CD4-positive, alpha-beta T cell (primary cell): ENCODE measurements around the gene CD300LG. TPM values are rescaled to one million over a fixed set of nuclear protein-coding genes. Genes with fewer than 3 reads are reported as not detected.

Source experiments
- ATAC-seq: fragments of 200-7000 bp; cut with Tn5 transposase; one replicate; pipeline ENCODE4 v1.10.0; 2022; ENCODE audit warnings: mild to moderate bottlenecking; ENCODE audit not compliant: poor library complexity
- CTCF ChIA-PET: fragments of 350-600 bp; sonication (Branson Sonifier 250); formaldehyde crosslinking; loops from one replicate; lab custom pipeline; 2021; ENCODE audit warnings: antibody characterized with exemption, inconsistent platforms; lab: Charles Lee
- POLR2A ChIA-PET: fragments of 350-600 bp; sonication (Branson Sonifier 250); formaldehyde crosslinking; loops from one replicate; lab custom pipeline; 2021; ENCODE audit warnings: antibody characterized with exemption, inconsistent platforms; lab: Charles Lee
- DNase-seq, 14 experiments: peaks; one replicate each; pipeline ENCODE4 v3.0.0-alpha.2; 2013 to 2020; ENCODE audit warnings: mixed read lengths in 2 of 14
- H3K27ac ChIP-seq, 2 donors: one replicate each; pipeline versions ENCODE4 v1.5.1 to v1.7.0; 2013; ENCODE audit warnings: low read length in 2 of 2, low read depth in 1 of 2, mild to moderate bottlenecking in 1 of 2
- H3K27me3 ChIP-seq, 2 experiments: 1 replicate in 1 of 2; 2 replicates in 1 of 2; pipeline versions ENCODE4 v1.6.1 to v1.7.0; 2013; ENCODE audit warnings: low read length in 2 of 2, control low read depth in 1 of 2, mild to moderate bottlenecking in 1 of 2, moderate library complexity in 1 of 2; ENCODE audit not compliant: insufficient read depth in 2 of 2, control insufficient read depth in 1 of 2
- H3K36me3 ChIP-seq: one replicate; pipeline ENCODE4 v1.6.1; 2013; ENCODE audit warnings: low read length, control low read depth; ENCODE audit not compliant: insufficient read depth
- H3K4me1 ChIP-seq: one replicate; pipeline ENCODE4 v1.6.1; 2013; ENCODE audit warnings: low read length, control low read depth; ENCODE audit not compliant: insufficient read depth
- H3K4me3 ChIP-seq: one replicate; pipeline ENCODE4 v1.5.1; 2013; ENCODE audit warnings: mild to moderate bottlenecking, low read length, moderate library complexity
- H3K9me3 ChIP-seq, 2 experiments: 1 replicate in 1 of 2; 2 replicates in 1 of 2; pipeline versions ENCODE4 v1.6.1 to v1.7.0; 2013; ENCODE audit warnings: low read length in 2 of 2, mild to moderate bottlenecking in 2 of 2, control low read depth in 1 of 2, moderate library complexity in 1 of 2; ENCODE audit not compliant: control insufficient read depth in 1 of 2, insufficient read depth in 1 of 2
- H3K27ac Mint-ChIP-seq: one replicate; pipeline ENCODE4 v1.8.0; 2020; ENCODE audit warnings: mixed read lengths
- H3K27me3 Mint-ChIP-seq: one replicate; pipeline ENCODE4 v1.8.0; 2021; ENCODE audit warnings: mixed read lengths
- H3K36me3 Mint-ChIP-seq: one replicate; pipeline ENCODE4 v1.8.0; 2021; ENCODE audit warnings: low read depth, mixed read lengths
- H3K4me1 Mint-ChIP-seq: one replicate; pipeline ENCODE4 v1.8.0; 2021; ENCODE audit warnings: low read depth, mixed read lengths
- H3K4me3 Mint-ChIP-seq: one replicate; pipeline ENCODE4 v1.8.0; 2020; ENCODE audit warnings: mild to moderate bottlenecking, mixed read lengths
- H3K9me3 Mint-ChIP-seq: one replicate; pipeline ENCODE4 v1.8.0; 2020; ENCODE audit warnings: mixed read lengths
- CTCF ChIP-seq: fragments of 200-600 bp; IDR thresholded peaks from one replicate; pipeline ENCODE4 v1.8.0; 2022; ENCODE audit warnings: antibody characterized with exemption, mild to moderate bottlenecking
- intact Hi-C, 2 experiments: fragments of 100-400 bp; cut with DNase I in 1 of 2; cut with micrococcal nuclease in 1 of 2; formaldehyde crosslinking; loops; one replicate each; pipeline versions ENCODE4 v1.15.1 to v1.9.0; 2023 to 2025; cut with DNase I, micrococcal nuclease
- total RNA-seq, 174 experiments: library from RNA in 2 of 174; stranded (reverse) in 2 of 174; gene quantifications; one replicate each; pipeline ENCODE4 v1.2.3 and lab custom pipeline; 2021 to 2026

The CD300LG gene
- total RNA-seq, 2 experiments from 2014 or later = not detected

DNA sequence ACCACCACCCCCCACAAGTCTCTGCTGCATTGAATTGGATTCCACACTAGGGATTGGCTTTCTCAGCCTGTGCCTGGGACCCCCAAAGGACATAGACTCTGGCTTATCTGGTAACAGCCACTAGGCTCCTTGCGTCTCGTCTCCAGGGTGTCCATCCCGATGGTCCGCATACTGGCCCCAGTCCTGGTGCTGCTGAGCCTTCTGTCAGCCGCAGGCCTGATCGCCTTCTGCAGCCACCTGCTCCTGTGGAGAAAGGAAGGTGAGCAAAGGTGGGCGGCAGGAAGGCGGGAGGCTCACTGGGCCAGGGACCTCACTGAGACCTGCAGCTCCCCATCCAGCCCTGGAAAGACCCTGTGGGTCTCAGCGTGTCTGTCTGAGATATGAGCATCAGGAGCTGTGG lies 8.1 kb downstream of the CD300LG start:
- Histone ChIP-seq H3K9me3 (peaks cover 0 to 18% of the 10 kb centered on the region in 2 experiments), H3K27ac (no peak overlapping the region), H3K27me3 (peaks cover 0 to 21% of the 10 kb centered on the region in 2 experiments), H3K36me3 (no peaks in the 10 kb centered on the region), H3K4me3 (no peak overlapping the region), H3K4me1 (no peaks in the 10 kb centered on the region)
- H3K27ac Mint-ChIP-seq = no peak overlapping the region
- H3K4me3 Mint-ChIP-seq = no peak overlapping the region
- peaks cover 13% of the 10 kb centered on the region for H3K27me3 Mint-ChIP-seq
- H3K9me3 Mint-ChIP-seq = no peaks in the 10 kb centered on the region
- no peak for DNase-seq
- ChIA-PET POLR2A (no interaction called here), CTCF (no interaction called here)
- no peaks in the 10 kb centered on the region for H3K36me3 Mint-ChIP-seq
- no peak for ATAC-seq
- H3K4me1 Mint-ChIP-seq = no peaks in the 10 kb centered on the region
- intact Hi-C loops = no loop called here
- TF ChIP-seq CTCF = no peak

- CTCF ChIA-PET = interaction anchor here (1.2 kb wide), 1 partner anchor 23 kb away, joined by 3 read pairs; no protein-coding TSS in a partner anchor
- H3K4me1 Mint-ChIP-seq = no peaks in the 10 kb centered on the region
- peaks cover 13% of the 10 kb centered on the region for H3K27me3 Mint-ChIP-seq
Measured at GRCh38 chr17:43856141-43856540, 9.2 kb downstream of the CD300LG start.

DNA sequence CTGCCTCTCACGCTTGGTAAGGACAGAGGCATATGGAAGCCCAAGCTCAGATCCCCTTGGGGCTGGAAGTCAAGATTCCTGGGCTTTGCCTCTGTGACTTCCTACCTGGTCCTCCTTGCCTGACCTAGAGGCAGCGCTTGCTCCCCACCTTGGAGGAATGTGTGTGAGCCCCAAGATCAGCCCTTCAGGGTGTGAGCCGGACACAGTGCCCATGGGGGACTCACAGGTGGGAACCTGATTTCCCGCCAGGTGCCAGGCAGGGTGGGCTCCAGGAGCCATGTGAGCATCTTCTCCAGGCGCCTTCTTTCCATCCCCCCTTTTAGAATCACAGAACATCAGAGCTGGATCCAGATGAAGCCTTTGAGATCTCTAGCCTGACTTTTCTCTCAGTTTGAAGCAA lies 10.2 kb downstream of the CD300LG start:
- H3K4me3 ChIP-seq = no peak overlapping the region
- H3K9me3 Mint-ChIP-seq = no peaks in the 10 kb centered on the region
- POLR2A ChIA-PET = no interaction called here
- CTCF ChIA-PET = no interaction called here
- H3K4me1 Mint-ChIP-seq = no peaks in the 10 kb centered on the region
- DNase-seq = no peak
- no peaks in the 10 kb centered on the region for H3K36me3 Mint-ChIP-seq
- H3K27ac Mint-ChIP-seq = no peak overlapping the region
- peaks cover 0 to 18% of the 10 kb centered on the region in 2 experiments for H3K27me3 ChIP-seq
- no peak overlapping the region for H3K4me3 Mint-ChIP-seq
- H3K27ac ChIP-seq = no peak overlapping the region
- H3K4me1 ChIP-seq = no peaks in the 10 kb centered on the region
- H3K9me3 ChIP-seq = peaks cover 0 to 18% of the 10 kb centered on the region in 2 experiments
- no peak for ATAC-seq
- H3K27me3 Mint-ChIP-seq = peaks cover 8% of the 10 kb centered on the region
- no peak for TF ChIP-seq CTCF
- intact Hi-C loops = no loop called here
- no peaks in the 10 kb centered on the region for H3K36me3 ChIP-seq

More at GRCh38 chr17:43856141-43856540, 9.2 kb downstream of the CD300LG start:
- no peak overlapping the region for H3K4me3 ChIP-seq
- H3K36me3 ChIP-seq = no peaks in the 10 kb centered on the region
- no peak for ATAC-seq
- no peak overlapping the region for H3K27ac Mint-ChIP-seq
- TF ChIP-seq CTCF = no peak
- no peak for DNase-seq
- no peaks in the 10 kb centered on the region for H3K9me3 Mint-ChIP-seq
- no peak overlapping the region for H3K27ac ChIP-seq
- no peaks in the 10 kb centered on the region for H3K36me3 Mint-ChIP-seq
- no peaks in the 10 kb centered on the region for H3K4me1 ChIP-seq
- intact Hi-C loops = no loop called here
- POLR2A ChIA-PET = no interaction called here
- no peak overlapping the region for H3K4me3 Mint-ChIP-seq
- H3K9me3 ChIP-seq = peaks cover 0 to 18% of the 10 kb centered on the region in 2 experiments
- peaks cover 0 to 18% of the 10 kb centered on the region in 2 experiments for H3K27me3 ChIP-seq
